Ectodermal cell (in vitro differentiated cells): ENCODE measurements around the gene SFMBT2.
"Not testable (repeated sequence)": the region's sequence is repeated elsewhere in the genome, so short reads cannot be mapped to it uniquely, and the experiment has no call there.

ENCODE experiments used
- H3K27ac ChIP-seq: 2 replicates; pipeline ENCODE4 v1.7.0; 2013; ENCODE audit warnings: mild to moderate bottlenecking, low read depth, low read length; ENCODE audit not compliant: insufficient read depth, poor library complexity, severe bottlenecking
- H3K27me3 ChIP-seq: 2 replicates; pipeline ENCODE4 v1.7.0; 2013; ENCODE audit warnings: mild to moderate bottlenecking, low read length; ENCODE audit not compliant: insufficient read depth, control insufficient read depth, poor library complexity, severe bottlenecking
- H3K36me3 ChIP-seq: one replicate; pipeline ENCODE4 v1.7.0; 2013; ENCODE audit warnings: low read length; ENCODE audit not compliant: control insufficient read depth, insufficient read depth
- H3K4me1 ChIP-seq: one replicate; pipeline ENCODE4 v1.7.0; 2013; ENCODE audit warnings: low read length; ENCODE audit not compliant: control insufficient read depth, insufficient read depth
- H3K4me3 ChIP-seq: 2 replicates; pipeline ENCODE4 v1.7.0; 2013; ENCODE audit warnings: low read depth, low read length, control low read depth; ENCODE audit not compliant: insufficient read depth
- H3K9me3 ChIP-seq: 2 replicates; pipeline ENCODE4 v1.7.0; 2013; ENCODE audit warnings: mild to moderate bottlenecking, low read length, moderate library complexity; ENCODE audit not compliant: control insufficient read depth
- WGBS, 2 experiments: methylation state at CpG; one replicate each; pipeline ENCODE4 v1.1.7; 2013; ENCODE audit warnings: missing lambda C conversion rate in 2 of 2; 5-methylcytosine and 5-hydroxymethylcytosine counted together

Gene SFMBT2

DNA sequence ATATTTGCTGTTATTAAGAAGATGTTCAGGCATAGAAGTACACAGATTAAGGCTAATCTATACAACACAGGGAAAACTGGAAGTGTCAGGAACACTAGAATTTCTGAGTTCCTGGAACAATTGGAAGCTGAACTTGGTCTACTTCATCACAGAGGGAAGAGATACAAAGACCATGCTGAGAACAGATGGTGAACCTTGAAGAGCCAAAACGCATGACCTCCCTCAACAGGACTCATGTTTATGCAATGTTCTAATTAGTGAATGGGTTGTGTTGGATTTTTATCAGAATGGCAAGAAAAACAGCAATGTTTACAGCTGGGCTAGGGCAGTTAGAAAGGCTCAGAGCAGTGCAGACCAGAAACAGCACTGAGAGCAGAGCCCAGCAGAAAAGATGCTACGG is 94.9 kb downstream of the SFMBT2 start:
- 90 to 95% methylated on average over 2 of the region's 2 CpGs for WGBS, 2 experiments

DNA sequence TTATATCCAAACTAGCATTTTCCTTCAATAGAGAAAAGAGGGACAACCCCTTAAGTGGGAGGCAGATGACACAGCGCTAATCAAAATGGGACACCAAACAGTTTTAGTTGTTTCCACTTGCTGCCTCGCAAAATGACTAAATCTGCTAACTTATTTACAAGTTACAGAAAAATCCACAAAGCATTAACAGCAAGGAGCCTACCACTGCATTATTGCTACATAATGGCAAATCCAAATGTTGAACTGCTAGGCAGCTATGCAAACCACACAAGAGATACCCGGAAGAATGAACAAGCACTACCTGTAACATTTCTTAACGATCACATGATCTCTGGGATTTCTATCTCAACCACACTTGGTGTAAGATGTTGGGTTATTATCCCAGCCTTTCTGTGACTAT is 96.7 kb downstream of the SFMBT2 start:
- Histone ChIP-seq H3K4me3 (no peak overlapping the region), H3K27ac (no peak overlapping the region), H3K9me3 (no peaks in the 10 kb centered on the region), H3K36me3 (no peaks in the 10 kb centered on the region), H3K4me1 (no peaks in the 10 kb centered on the region), H3K27me3 (no peaks in the 10 kb centered on the region)
- 89 to 91% methylated on average over 4 of the region's 4 CpGs for whole genome bisulfite sequencing, 2 experiments

More for the DNA sequence above, 94.9 kb downstream of the SFMBT2 start:
- no peaks in the 10 kb centered on the region for H3K36me3 ChIP-seq
- H3K27me3 ChIP-seq: no peaks in the 10 kb centered on the region
- no peaks in the 10 kb centered on the region for H3K4me1 ChIP-seq
- no peak overlapping the region for H3K27ac ChIP-seq
- H3K9me3 ChIP-seq: no peaks in the 10 kb centered on the region
- H3K4me3 ChIP-seq: no peak overlapping the region

DNA sequence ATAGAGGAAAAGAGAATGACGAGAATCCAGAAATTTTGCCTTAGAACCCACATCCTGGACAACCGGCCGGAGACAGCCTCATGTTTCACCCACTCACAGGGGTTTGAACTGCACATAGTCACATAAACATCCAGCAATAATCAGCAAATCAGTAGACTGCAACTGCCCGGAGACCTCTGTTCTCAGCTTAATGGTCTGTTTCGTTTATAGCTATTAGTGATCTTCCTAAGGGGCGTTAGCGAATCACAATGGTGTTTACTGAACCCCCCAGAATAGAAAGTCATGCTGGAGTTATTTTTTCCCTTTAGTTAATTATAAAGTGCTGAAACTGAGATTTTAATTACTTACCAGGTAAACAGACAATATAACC is 98.4 kb downstream of the SFMBT2 start:
- WGBS, 2 experiments: 90% methylated on average over 6 to 7 of the region's 7 CpGs
- no peaks in the 10 kb centered on the region for H3K4me1 ChIP-seq

DNA sequence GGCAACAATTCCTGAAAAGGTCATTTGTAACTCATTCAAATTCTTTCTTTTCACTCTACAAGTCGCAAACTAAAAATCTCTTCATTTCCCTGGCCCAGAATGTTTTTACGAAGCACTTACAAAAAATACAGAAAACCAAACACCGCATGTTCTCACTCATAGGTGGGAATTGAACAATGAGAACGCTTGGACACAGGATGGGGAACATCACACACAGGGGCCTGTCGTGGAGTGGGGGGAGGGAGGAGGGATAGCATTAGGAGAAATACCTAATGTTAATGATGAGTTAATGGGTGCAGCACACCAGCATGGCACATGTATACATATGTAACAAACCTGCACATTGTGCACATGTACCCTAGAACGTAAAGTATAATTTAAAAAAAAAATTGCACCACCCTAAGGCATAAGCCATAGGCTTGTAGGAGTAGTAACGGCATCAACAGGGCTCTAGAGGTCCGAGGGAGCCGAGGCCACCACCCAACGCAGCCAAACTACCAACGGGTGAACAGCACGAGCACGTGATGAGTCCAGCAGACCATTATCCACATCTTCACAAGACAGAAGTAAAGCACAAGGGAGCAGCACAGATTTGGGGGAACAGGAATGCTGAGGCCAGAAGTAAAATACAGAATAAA is 98.9 kb downstream of the SFMBT2 start:
- not testable (repeated sequence) for H3K4me3 ChIP-seq, H3K9me3 ChIP-seq, H3K4me1 ChIP-seq, H3K27me3 ChIP-seq, H3K36me3 ChIP-seq, H3K27ac ChIP-seq
- WGBS, 2 experiments: 86 to 90% methylated on average over 12 to 13 of the region's 13 CpGs

More for the DNA sequence above, 98.4 kb downstream of the SFMBT2 start:
- no peak overlapping the region for H3K4me3 ChIP-seq
- no peaks in the 10 kb centered on the region for H3K9me3 ChIP-seq
- no peak overlapping the region for H3K27ac ChIP-seq
- H3K27me3 ChIP-seq: no peaks in the 10 kb centered on the region
- no peaks in the 10 kb centered on the region for H3K36me3 ChIP-seq

DNA sequence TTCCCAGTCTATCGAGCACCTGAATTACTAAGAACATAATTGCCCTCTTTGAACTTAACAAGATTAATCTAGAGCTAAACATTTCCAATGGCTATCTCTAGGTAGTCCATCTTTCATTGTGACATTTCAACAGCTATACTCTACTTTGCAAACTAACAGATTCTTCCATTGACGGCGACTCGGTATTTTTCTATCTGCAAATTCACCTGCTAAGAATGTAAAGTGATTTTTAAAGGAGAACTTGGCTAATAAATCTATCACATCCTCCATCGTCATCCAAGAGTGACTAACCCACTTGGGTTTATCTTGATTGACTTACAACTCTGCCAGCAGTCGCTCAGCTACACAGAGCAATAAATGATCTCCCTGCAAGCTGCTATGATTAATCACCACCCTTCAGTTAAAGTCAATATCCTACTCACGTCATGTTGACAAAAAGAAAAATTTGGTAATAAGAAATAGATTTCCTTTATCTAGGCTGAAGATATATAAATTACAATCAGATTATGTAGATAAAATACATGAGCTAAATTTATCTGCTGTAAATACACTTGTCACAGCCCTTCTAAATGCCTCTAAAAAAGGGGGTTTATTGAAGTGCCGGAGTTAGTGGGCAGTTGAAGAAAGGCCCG is 99.5 kb downstream of the SFMBT2 start:
- H3K4me3 ChIP-seq: no peak overlapping the region
- 89 to 91% methylated on average over 7 to 8 of the region's 9 CpGs for WGBS, 2 experiments
- H3K36me3 ChIP-seq: no peaks in the 10 kb centered on the region
- H3K27ac ChIP-seq: no peak overlapping the region
- no peaks in the 10 kb centered on the region for H3K9me3 ChIP-seq
- H3K27me3 ChIP-seq: no peaks in the 10 kb centered on the region
- no peaks in the 10 kb centered on the region for H3K4me1 ChIP-seq

DNA sequence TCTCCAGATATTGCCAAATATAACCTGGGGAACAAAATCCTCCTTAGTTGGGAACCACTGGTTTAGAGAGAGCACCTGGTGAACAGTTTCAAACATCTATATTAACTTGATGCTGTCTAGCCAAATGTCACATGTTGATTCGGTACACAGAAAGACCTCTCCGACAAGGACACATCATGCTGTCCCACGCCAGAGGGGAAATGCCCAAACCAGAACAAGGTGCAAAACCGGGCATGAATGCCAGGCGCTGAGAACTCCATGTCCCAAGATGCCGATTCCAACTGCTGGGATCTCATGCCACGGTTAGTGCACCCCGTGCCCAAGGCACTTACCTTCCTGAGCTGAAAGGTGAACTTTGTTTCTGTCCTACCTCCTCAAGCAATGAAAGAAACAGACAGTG is 100.8 kb downstream of the SFMBT2 start:
- no peak overlapping the region for H3K27ac ChIP-seq
- no peaks in the 10 kb centered on the region for H3K36me3 ChIP-seq
- no peaks in the 10 kb centered on the region for H3K9me3 ChIP-seq
- no peaks in the 10 kb centered on the region for H3K4me1 ChIP-seq
- 95 to 96% methylated on average over 8 of the region's 8 CpGs for WGBS, 2 experiments
- H3K4me3 ChIP-seq: no peak overlapping the region
- no peaks in the 10 kb centered on the region for H3K27me3 ChIP-seq

DNA sequence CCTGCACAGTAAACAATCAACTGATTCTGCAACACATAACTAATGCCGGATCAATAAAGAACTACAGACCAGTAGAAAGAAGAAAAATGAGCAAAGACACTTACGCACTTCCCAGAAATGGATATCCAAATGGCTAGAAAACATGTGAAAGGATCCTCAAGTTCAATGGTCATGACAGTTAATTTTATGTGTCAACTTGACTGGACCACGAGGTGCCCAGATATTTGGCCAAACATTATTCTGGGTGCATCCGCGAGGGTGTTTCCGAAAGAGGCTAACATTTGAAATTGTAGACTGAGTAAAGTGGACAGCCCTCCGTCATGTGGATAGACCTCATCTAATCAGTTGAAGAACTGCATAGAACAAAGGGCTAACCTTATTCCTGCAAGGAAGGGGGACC is 102.0 kb downstream of the SFMBT2 start:
- Histone ChIP-seq H3K36me3 (no peaks in the 10 kb centered on the region), H3K27ac (no peak overlapping the region), H3K9me3 (no peaks in the 10 kb centered on the region), H3K4me3 (no peak overlapping the region), H3K27me3 (no peaks in the 10 kb centered on the region), H3K4me1 (no peaks in the 10 kb centered on the region)
- 97% methylated on average over 7 of the region's 7 CpGs for WGBS, 2 experiments

DNA sequence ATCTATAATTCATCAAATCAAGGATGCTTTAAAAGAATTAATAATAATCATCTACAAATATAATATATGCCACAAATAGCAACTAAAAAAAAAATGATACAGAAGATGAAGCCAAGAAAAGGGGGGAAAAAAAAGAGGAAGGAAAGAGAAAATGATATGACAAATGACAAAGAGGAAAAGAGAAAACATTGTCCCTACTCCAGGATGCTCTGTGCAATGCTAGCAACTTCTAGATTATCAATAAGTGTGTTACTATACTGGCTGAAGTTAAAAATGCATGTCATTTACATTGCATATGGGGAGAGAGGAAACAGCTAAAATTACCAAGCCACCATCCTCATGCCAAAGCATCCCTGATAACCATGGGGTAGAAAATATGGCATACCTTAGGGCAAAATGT is 104.2 kb downstream of the SFMBT2 start:
- Histone ChIP-seq H3K9me3 (no peaks in the 10 kb centered on the region), H3K4me3 (no peak overlapping the region), H3K27me3 (no peaks in the 10 kb centered on the region), H3K27ac (no peak overlapping the region), H3K36me3 (no peaks in the 10 kb centered on the region), H3K4me1 (peaks cover 6% of the 10 kb centered on the region)

DNA sequence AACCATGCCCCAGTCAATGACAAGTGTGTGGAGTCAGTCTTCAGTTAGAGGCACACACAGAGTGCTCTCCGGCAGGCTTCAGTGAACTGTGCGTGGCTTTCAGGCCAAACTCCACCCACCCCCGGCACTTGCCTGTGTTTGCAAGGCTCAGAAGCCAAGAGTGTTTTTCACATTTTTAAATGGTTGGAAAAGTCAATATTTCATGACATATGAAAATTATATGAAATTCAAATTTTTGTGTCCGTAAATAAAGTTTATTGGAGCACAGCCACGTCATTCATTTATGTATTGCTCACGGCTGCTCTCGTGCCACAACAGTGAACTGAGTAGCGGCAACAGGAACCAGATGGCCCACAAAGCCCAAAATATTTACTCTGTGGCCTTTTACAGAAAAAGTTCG is 104.7 kb downstream of the SFMBT2 start:
- whole genome bisulfite sequencing, 2 experiments: 94 to 97% methylated on average over 8 to 9 of the region's 9 CpGs
- Histone ChIP-seq H3K27ac (no peak overlapping the region), H3K4me1 (peaks cover 6% of the 10 kb centered on the region), H3K9me3 (no peaks in the 10 kb centered on the region), H3K4me3 (no peak overlapping the region), H3K36me3 (no peaks in the 10 kb centered on the region), H3K27me3 (no peaks in the 10 kb centered on the region)

DNA sequence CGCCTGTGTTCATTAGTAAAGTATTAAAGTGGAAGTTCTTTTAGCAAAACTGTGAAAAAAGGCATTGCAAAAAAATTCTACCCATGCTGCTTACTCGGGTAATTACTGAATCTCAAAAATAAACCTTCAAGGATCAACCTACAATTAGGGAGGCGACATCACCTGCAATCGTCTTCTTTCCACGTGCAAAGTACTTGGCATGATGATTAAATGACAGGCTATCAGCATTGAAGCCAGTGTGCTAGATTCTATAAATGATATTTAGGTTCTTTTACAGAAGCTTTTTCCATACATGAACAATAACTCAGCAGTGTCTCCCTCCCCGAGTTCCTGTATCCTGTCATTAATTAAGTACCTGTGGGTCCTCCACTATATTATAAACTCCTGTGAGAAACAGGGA is 105.8 kb downstream of the SFMBT2 start:
- Histone ChIP-seq H3K4me1 (peaks cover 9% of the 10 kb centered on the region), H3K27me3 (no peaks in the 10 kb centered on the region), H3K27ac (no peak overlapping the region), H3K36me3 (no peaks in the 10 kb centered on the region), H3K9me3 (no peaks in the 10 kb centered on the region), H3K4me3 (no peak overlapping the region)
- WGBS, 2 experiments: 95% methylated on average over 5 of the region's 6 CpGs
